ENCODE measurements around the gene SDCBP2. TPM values are rescaled to one million over a fixed set of nuclear protein-coding genes. Genes with fewer than 3 reads are reported as not detected.

The SDCBP2 gene
- total RNA-seq, 1 experiment from 2014 or later: 3.3 TPM

- ATAC-seq (no peak), DNase-seq (ENCODE audit: low spot score) (no peak)
- POLR2A ChIA-PET: interaction anchor here (0.8 kb wide), 1 partner anchor 126 kb away, joined by 3 read pairs; no protein-coding TSS in a partner anchor
- no peaks in the 10 kb centered on the region for H3K9me3 Mint-ChIP-seq
- no peaks in the 10 kb centered on the region; the same call in 1 of the 2 replicates for H3K4me1 Mint-ChIP-seq
- H3K27ac Mint-ChIP-seq: no peak overlapping the region
- CTCF ChIA-PET: interaction anchor here (0.9 to 2.1 kb wide), 20 partner anchors 10 to 191 kb away, joined by 3 to 28 read pairs (median 8); partner anchors contain the start of genes NSFL1C, RAD21L1, SDCBP2 and SNPH
- peaks cover 28% of the 10 kb centered on the region for H3K27me3 Mint-ChIP-seq (ENCODE audit: low read depth)
- TF ChIP-seq ZNF423 (CRISPR knock-in tag; IDR thresholded peaks at IDR 0.05) (no peak), ZNF425 (CRISPR knock-in tag; conservative IDR thresholded peaks at IDR 0.05) (no peak), ZMAT4 (CRISPR knock-in tag; IDR thresholded peaks at IDR 0.05) (no peak), ZBTB43 (CRISPR knock-in tag; IDR thresholded peaks at IDR 0.05) (no peak), SOX15 (CRISPR knock-in tag; IDR thresholded peaks at IDR 0.05) (no peak), PRDM15 (CRISPR knock-in tag; IDR thresholded peaks at IDR 0.05) (no peak), ZNF263 (CRISPR knock-in tag; IDR thresholded peaks at IDR 0.05; ENCODE audit: low read depth) (no peak), TEAD4 (CRISPR knock-in tag; IDR thresholded peaks at IDR 0.05) (no peak), ESRRA (CRISPR knock-in tag; IDR thresholded peaks at IDR 0.05; ENCODE audit: borderline replicate concordance) (no peak), MLX (CRISPR knock-in tag; IDR thresholded peaks at IDR 0.05) (no peak)
- no peaks in the 10 kb centered on the region for H3K36me3 Mint-ChIP-seq
- peak overlapping the region; percentile 57 for H3K4me3 Mint-ChIP-seq
These were observed 16.6 kb downstream of the SDCBP2 start for GRCh38 chr20:1312308-1312707.

GRCh38 chr20:1310506-1311190 lies 18.3 kb downstream of the SDCBP2 start:
- POLR2A ChIA-PET: interaction anchor here (0.7 kb wide), 1 partner anchor 790 kb away, joined by 6 read pairs; no protein-coding TSS in a partner anchor
- CTCF ChIA-PET: interaction anchor here (1.1 to 1.3 kb wide), 2 partner anchors 10 to 87 kb away, joined by 5 to 8 read pairs; no protein-coding TSS in a partner anchor
- H3K27ac Mint-ChIP-seq: no peak overlapping the region
- DNase-seq (ENCODE audit: low spot score) (no peak), ATAC-seq (no peak)
- no peaks in the 10 kb centered on the region for H3K9me3 Mint-ChIP-seq
- H3K4me1 Mint-ChIP-seq: no peaks in the 10 kb centered on the region; the same call in 1 of the 2 replicates
- H3K27me3 Mint-ChIP-seq (ENCODE audit: low read depth): peaks cover 16% of the 10 kb centered on the region
- no peaks in the 10 kb centered on the region for H3K36me3 Mint-ChIP-seq
- no peak overlapping the region for H3K4me3 Mint-ChIP-seq
- TF ChIP-seq HMGXB4 (CRISPR knock-in tag; IDR thresholded peaks at IDR 0.05) (no peak), ZNF425 (CRISPR knock-in tag; conservative IDR thresholded peaks at IDR 0.05) (no peak), IRF1 (CRISPR knock-in tag; IDR thresholded peaks at IDR 0.05) (no peak), ATF2 (CRISPR knock-in tag; IDR thresholded peaks at IDR 0.05; ENCODE audit: borderline replicate concordance, low read depth) (no peak), GTF2I (CRISPR knock-in tag; conservative IDR thresholded peaks at IDR 0.05) (no peak), ZNF232 (CRISPR knock-in tag; IDR thresholded peaks at IDR 0.05) (no peak), ZNF263 (CRISPR knock-in tag; IDR thresholded peaks at IDR 0.05; ENCODE audit: low read depth) (no peak), NR3C1 (CRISPR knock-in tag; conservative IDR thresholded peaks at IDR 0.05; ENCODE audit: low read depth) (no peak), ZNF416 (CRISPR knock-in tag; IDR thresholded peaks at IDR 0.05) (no peak), GABPB1 (CRISPR knock-in tag; IDR thresholded peaks at IDR 0.05) (no peak)
